Endothelial cell (in vitro differentiated cells): ENCODE measurements around the gene EPHB1. TPM values are rescaled to one million over a fixed set of nuclear protein-coding genes. Genes with fewer than 3 reads are reported as not detected.

Source experiments
- DNase-seq: peaks from one replicate; pipeline ENCODE4 v3.0.0; 2021; ENCODE audit warnings: low spot score
- H3K27ac Mint-ChIP-seq: one replicate; pipeline ENCODE4 v1.8.0; 2021; ENCODE audit warnings: mixed read lengths, inconsistent platforms; ENCODE audit not compliant: unreplicated experiment
- H3K27me3 Mint-ChIP-seq: one replicate; pipeline ENCODE4 v1.8.0; 2021; ENCODE audit warnings: mild to moderate bottlenecking, moderate library complexity, mixed read lengths, inconsistent platforms; ENCODE audit not compliant: unreplicated experiment
- H3K36me3 Mint-ChIP-seq: one replicate; pipeline ENCODE4 v1.8.0; 2021; ENCODE audit warnings: mild to moderate bottlenecking, low read depth, mixed read lengths, inconsistent platforms; ENCODE audit not compliant: unreplicated experiment
- H3K4me1 Mint-ChIP-seq: one replicate; pipeline ENCODE4 v1.8.0; 2021; ENCODE audit warnings: mild to moderate bottlenecking, mixed read lengths, inconsistent platforms; ENCODE audit not compliant: unreplicated experiment
- H3K4me3 Mint-ChIP-seq: one replicate; pipeline ENCODE4 v1.8.0; 2021; ENCODE audit warnings: mild to moderate bottlenecking, mixed read lengths, inconsistent platforms; ENCODE audit not compliant: unreplicated experiment
- H3K9me3 Mint-ChIP-seq: one replicate; pipeline ENCODE4 v1.8.0; 2021; ENCODE audit warnings: mixed read lengths, inconsistent platforms; ENCODE audit not compliant: unreplicated experiment
- total RNA-seq: library from RNA; stranded (reverse); fragmentation: NEBNext Ultra II Directional; extraction: Animal tissue kit (Norgen Biotek cat#: 25700); gene quantifications from one replicate; pipeline ENCODE4 v1.2.1, GENCODE V29; 2021; ENCODE audit not compliant: unreplicated experiment
- TF ChIP-seq, protein P1 (sequence below): fragments of 200-600 bp; sonication (generic); IDR thresholded peaks from one replicate; pipeline ENCODE4 v1.5.0; 2021; ENCODE audit warnings: antibody characterized with exemption; ENCODE audit not compliant: unreplicated experiment

The EPHB1 gene
- total RNA-seq, 1 donor from 2014 or later: 5.7 TPM

DNA sequence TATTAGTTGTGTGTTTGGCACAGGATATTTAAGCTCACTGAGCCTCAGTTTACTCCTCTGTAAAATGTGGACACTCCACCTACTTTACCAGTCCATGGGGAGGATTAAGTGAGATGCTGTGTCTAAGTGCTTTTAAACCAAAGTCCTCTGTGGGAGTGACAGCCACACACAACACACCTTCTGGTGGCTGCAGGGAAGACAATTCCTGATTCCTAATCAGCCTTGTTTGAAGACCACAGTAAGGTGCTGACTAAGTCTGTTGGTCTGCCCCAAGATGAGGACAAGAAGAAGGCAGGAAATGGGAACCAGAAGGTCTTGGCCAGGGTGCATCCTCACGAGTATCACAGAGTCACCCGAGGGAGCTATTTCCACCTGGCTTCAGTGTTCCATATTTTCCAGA, 52.3 kb downstream of the EPHB1 start:
- Mint-ChIP-seq H3K9me3 (no peaks in the 10 kb centered on the region), H3K4me3 (no peak overlapping the region), H3K4me1 (peaks cover 25% of the 10 kb centered on the region), H3K27ac (no peak overlapping the region), H3K27me3 (peaks cover 8% of the 10 kb centered on the region), H3K36me3 (no peaks in the 10 kb centered on the region)
- no peak for DNase-seq
- TF ChIP-seq, protein P1, sequence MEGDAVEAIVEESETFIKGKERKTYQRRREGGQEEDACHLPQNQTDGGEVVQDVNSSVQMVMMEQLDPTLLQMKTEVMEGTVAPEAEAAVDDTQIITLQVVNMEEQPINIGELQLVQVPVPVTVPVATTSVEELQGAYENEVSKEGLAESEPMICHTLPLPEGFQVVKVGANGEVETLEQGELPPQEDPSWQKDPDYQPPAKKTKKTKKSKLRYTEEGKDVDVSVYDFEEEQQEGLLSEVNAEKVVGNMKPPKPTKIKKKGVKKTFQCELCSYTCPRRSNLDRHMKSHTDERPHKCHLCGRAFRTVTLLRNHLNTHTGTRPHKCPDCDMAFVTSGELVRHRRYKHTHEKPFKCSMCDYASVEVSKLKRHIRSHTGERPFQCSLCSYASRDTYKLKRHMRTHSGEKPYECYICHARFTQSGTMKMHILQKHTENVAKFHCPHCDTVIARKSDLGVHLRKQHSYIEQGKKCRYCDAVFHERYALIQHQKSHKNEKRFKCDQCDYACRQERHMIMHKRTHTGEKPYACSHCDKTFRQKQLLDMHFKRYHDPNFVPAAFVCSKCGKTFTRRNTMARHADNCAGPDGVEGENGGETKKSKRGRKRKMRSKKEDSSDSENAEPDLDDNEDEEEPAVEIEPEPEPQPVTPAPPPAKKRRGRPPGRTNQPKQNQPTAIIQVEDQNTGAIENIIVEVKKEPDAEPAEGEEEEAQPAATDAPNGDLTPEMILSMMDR: no peak

DNA sequence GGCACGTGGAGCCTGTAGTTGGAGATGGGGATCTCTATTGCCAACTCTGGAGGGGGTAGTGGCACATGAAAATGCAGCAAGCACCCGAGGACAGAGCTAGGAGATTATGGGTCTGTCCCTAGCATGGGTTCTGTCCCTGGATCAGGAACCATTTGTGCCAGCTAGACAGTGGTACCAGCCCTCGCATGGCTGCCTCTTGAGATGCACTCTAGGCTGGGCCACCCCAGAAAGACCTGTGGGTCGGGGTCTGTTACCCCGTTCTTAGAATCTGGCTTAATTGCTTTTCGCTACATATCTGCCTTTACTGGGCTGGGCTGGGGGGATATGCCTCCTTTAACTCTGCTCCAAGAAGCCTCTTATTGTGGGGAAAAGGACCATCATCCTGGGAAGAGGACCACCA, 54.5 kb downstream of the EPHB1 start:
- TF ChIP-seq, protein P1: no peak
- DNase-seq: no peak
- H3K9me3 Mint-ChIP-seq: no peaks in the 10 kb centered on the region
- peaks cover 8% of the 10 kb centered on the region for H3K27me3 Mint-ChIP-seq
- no peak overlapping the region for H3K27ac Mint-ChIP-seq
- H3K4me3 Mint-ChIP-seq: no peak overlapping the region
- peaks cover 25% of the 10 kb centered on the region for H3K4me1 Mint-ChIP-seq
- H3K36me3 Mint-ChIP-seq: no peaks in the 10 kb centered on the region

DNA sequence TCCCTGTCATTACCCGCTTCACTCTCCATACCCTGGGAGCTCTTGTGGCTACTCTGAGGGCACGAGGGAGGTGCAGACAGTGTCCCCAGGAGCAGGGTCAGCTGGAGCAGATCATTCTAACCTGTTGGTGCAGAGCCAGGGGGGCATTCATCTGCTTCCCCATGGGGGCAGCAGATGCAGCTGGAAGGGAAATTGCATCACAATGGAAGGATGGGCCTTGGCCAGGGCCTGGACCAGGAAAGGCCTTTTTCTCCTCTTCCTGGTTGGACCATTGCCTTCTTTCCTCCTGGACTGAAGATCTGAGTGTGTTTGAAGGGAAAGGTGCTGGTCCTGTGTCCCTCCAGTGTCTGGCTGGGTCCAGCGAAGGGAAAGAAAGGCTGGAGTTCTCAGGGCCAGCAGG, 55.7 kb downstream of the EPHB1 start:
- H3K27me3 Mint-ChIP-seq: peaks cover 8% of the 10 kb centered on the region
- H3K4me1 Mint-ChIP-seq: peaks cover 25% of the 10 kb centered on the region
- no peaks in the 10 kb centered on the region for H3K36me3 Mint-ChIP-seq
- H3K9me3 Mint-ChIP-seq: no peaks in the 10 kb centered on the region
- peak overlapping the region; percentile 40 for H3K4me3 Mint-ChIP-seq
- no peak for DNase-seq
- H3K27ac Mint-ChIP-seq: peak overlapping the region; percentile 11
- TF ChIP-seq, protein P1: no peak

DNA sequence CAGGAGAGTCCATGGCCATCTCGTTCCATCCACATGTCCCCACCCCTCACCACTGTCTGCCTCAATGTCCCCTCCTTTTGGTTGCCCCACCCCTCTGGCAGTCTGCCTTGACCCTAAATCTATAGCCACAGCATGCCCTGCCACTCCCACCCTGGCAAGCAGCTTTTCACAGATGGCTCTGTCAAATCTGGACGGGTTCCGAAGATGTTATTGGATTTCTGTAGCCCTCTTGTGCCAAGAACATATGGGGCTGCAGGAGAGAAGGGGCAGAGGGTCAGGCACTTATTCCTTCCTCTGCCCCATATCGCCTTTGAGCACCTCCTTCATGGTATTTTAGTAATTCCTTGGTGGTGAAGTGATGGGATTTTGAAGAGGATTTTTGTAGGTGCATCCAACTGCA, 57.1 kb downstream of the EPHB1 start:
- TF ChIP-seq, protein P1: no peak
- Mint-ChIP-seq H3K27ac (no peak overlapping the region), H3K27me3 (peaks cover 9% of the 10 kb centered on the region), H3K4me1 (peaks cover 18% of the 10 kb centered on the region), H3K9me3 (no peaks in the 10 kb centered on the region), H3K4me3 (no peak overlapping the region), H3K36me3 (no peaks in the 10 kb centered on the region)
- DNase-seq: no peak

DNA sequence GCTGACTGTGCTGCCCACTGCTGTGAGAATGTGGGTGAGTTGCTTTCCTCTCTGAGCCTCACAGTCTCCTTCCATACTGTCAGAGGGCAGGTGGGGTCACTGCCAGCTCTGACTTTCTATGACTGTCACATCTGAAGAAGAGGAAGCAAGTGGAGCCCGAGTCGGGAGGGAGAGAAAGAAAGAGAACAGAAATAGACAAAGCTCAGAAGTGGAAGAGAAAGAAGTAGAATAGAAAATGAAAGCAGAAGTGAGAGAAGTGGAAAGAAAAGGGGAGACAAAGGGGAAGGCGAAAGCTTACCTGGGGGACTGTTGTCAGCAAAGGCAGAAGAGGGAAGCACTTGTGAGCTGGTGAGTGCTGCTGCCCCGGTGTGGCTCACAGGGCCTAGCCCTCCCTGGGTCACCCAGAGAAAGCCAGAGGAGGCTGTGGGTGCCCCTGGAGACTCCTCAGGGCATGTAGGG, 57.9 kb downstream of the EPHB1 start:
- DNase-seq: no peak
- TF ChIP-seq, protein P1: no peak
- peaks cover 18% of the 10 kb centered on the region for H3K4me1 Mint-ChIP-seq
- no peak overlapping the region for H3K27ac Mint-ChIP-seq
- no peaks in the 10 kb centered on the region for H3K36me3 Mint-ChIP-seq
- no peaks in the 10 kb centered on the region for H3K9me3 Mint-ChIP-seq
- no peak overlapping the region for H3K4me3 Mint-ChIP-seq
- H3K27me3 Mint-ChIP-seq: peaks cover 9% of the 10 kb centered on the region
